ENCODE data around the gene BPGM. TPM values are rescaled to one million over a fixed set of nuclear protein-coding genes. Genes with fewer than 3 reads are reported as not detected.

BPGM gene
- total RNA-seq, 1 experiment from 2014 or later = 10.0 TPM

GRCh38 chr7:134648456-134648855, 1.8 kb downstream of the BPGM start:
- Histone ChIP-seq H3K4me2 (ENCODE audit: low read length) (no peak overlapping the region), H3K27ac (ENCODE audit: low read depth, low read length) (no peak overlapping the region), H3K36me3 (ENCODE audit: control insufficient read depth in 1 of 2, insufficient read depth in 2 of 2, low read length in 2 of 2) (no peaks in the 10 kb centered on the region), H2AFZ (ENCODE audit: low read depth, low read length, poor library complexity, severe bottlenecking) (no peak overlapping the region), H3K79me2 (ENCODE audit: insufficient read depth, low read length) (peaks cover 10% of the 10 kb centered on the region; the same call in 1 of the 2 replicates), H3K9me3 (ENCODE audit: control insufficient read depth in 1 of 2, insufficient read depth in 1 of 2, low read depth in 1 of 2, low read length in 2 of 2) (no peaks in the 10 kb centered on the region), H3K27me3 (ENCODE audit: insufficient read depth, low read length) (no peaks in the 10 kb centered on the region), H3K9ac (ENCODE audit: low read length) (no peak overlapping the region), H3K4me3 (replicated peaks in 1 of 2; ENCODE audit: low read depth in 1 of 2, low read length in 2 of 2) (no peak overlapping the region), H3K4me1 (ENCODE audit: control insufficient read depth in 1 of 2, insufficient read depth in 2 of 2, low read length in 2 of 2) (peaks cover 3 to 12% of the 10 kb centered on the region in 2 experiments; a peak in 2 of 4 replicates), H4K20me1 (ENCODE audit: insufficient read depth) (no peaks in the 10 kb centered on the region), H3K9me2 (ENCODE audit: insufficient read depth) (no peaks in the 10 kb centered on the region)
- no peak for DNase-seq (ENCODE audit: low read depth, low spot score)
- no TSS peak for BruUV-seq (replicated peaks)
- intact Hi-C loops (cut with micrococcal nuclease) = no loop called here
- CTCF ChIA-PET = no interaction called here
- RAD21 ChIA-PET (ENCODE audit: low non-redundant PET in 1 of 2, low total read pairs in 2 of 2, uncharacterized antibody in 2 of 2, unreplicated experiment in 2 of 2) = no interaction called here
- ATAC-seq = no peak
- POLR2A ChIA-PET = no interaction called here
- TF ChIP-seq CBX3 (IDR thresholded peaks at IDR 0.05; ENCODE audit: low read depth) = no peak
- no peak for TF ChIP-seq CEBPB (IDR thresholded peaks at IDR 0.05; ENCODE audit: low read depth)

GRCh38 chr7:134649226-134649775, 2.6 kb downstream of the BPGM start:
- peaks cover 10% of the 10 kb centered on the region; the same call in 1 of the 2 replicates for H3K79me2 ChIP-seq (ENCODE audit: insufficient read depth, low read length)
- TF ChIP-seq POLR2A (IDR thresholded peaks at IDR 0.05; ENCODE audit: borderline replicate concordance, extremely low read depth, insufficient read depth, insufficient read length) (no peak), ATF3 (IDR thresholded peaks at IDR 0.05) (no peak), SIN3A (IDR thresholded peaks at IDR 0.05; ENCODE audit: low read depth) (no peak), CEBPB (IDR thresholded peaks at IDR 0.05; ENCODE audit: low read depth) (no peak), EZH2 (IDR thresholded peaks at IDR 0.05) (no peak), CTCF (IDR thresholded peaks at IDR 0.05 in 2 of 3, conservative IDR thresholded peaks at IDR 0.05 in 1 of 3; ENCODE audit: borderline replicate concordance in 1 of 3, insufficient read depth in 1 of 3, low read depth in 2 of 3, low read length in 2 of 3) (no peak), ELF1 (IDR thresholded peaks at IDR 0.05; ENCODE audit: borderline replicate concordance, low read depth) (no peak)
- no peak overlapping the region for H3K27ac ChIP-seq (ENCODE audit: low read depth, low read length)
- no peak overlapping the region for H3K4me2 ChIP-seq (ENCODE audit: low read length)
- no peak overlapping the region for H3K9ac ChIP-seq (ENCODE audit: low read length)
- intact Hi-C loops (cut with micrococcal nuclease) = no loop called here
- RAD21 ChIA-PET (ENCODE audit: low non-redundant PET in 1 of 2, low total read pairs in 2 of 2, uncharacterized antibody in 2 of 2, unreplicated experiment in 2 of 2) = no interaction called here
- BruUV-seq (replicated peaks) = no TSS peak
- POLR2A ChIA-PET = no interaction called here
- no peaks in the 10 kb centered on the region for H3K9me2 ChIP-seq (ENCODE audit: insufficient read depth)
- H3K36me3 ChIP-seq (ENCODE audit: control insufficient read depth in 1 of 2, insufficient read depth in 2 of 2, low read length in 2 of 2) = no peaks in the 10 kb centered on the region
- ATAC-seq = no peak
- no peaks in the 10 kb centered on the region for H3K9me3 ChIP-seq (ENCODE audit: control insufficient read depth in 1 of 2, insufficient read depth in 1 of 2, low read depth in 1 of 2, low read length in 2 of 2)
- CTCF ChIA-PET = no interaction called here
- H4K20me1 ChIP-seq (ENCODE audit: insufficient read depth) = no peaks in the 10 kb centered on the region
- H3K27me3 ChIP-seq (ENCODE audit: insufficient read depth, low read length) = no peaks in the 10 kb centered on the region
- peaks cover 3 to 12% of the 10 kb centered on the region in 2 experiments; a peak in 2 of 4 replicates for H3K4me1 ChIP-seq (ENCODE audit: control insufficient read depth in 1 of 2, insufficient read depth in 2 of 2, low read length in 2 of 2)
- H3K4me3 ChIP-seq (replicated peaks in 1 of 2; ENCODE audit: low read depth in 1 of 2, low read length in 2 of 2) = no peak overlapping the region
- H2AFZ ChIP-seq (ENCODE audit: low read depth, low read length, poor library complexity, severe bottlenecking) = no peak overlapping the region
- DNase-seq (ENCODE audit: low read depth, low spot score) = no peak

Data from HCT116 (cell line).